Heart left ventricle (tissue), 16 donors: ENCODE results near the gene TEKT2. TPM values are rescaled to one million over a fixed set of nuclear protein-coding genes. Genes with fewer than 3 reads are reported as not detected.
A peak's percentile ranks its signal among the peaks of the same experiment; 100 is the strongest.

Source experiments
- ATAC-seq, 4 donors: fragments of 200-7000 bp; cut with Tn5 transposase; one replicate each; pipeline ENCODE4 v1.9.1; 2020 to 2022; ENCODE audit warnings: moderate library complexity in 4 of 4, mild to moderate bottlenecking in 3 of 4, moderate number of reproducible peaks in 1 of 4
- DNase-seq, 5 donors: peaks; one replicate each; pipeline ENCODE4 v3.0.0-alpha.2; 2020
- H3K27ac ChIP-seq, 12 donors: fragments of 200-600 bp; sonication (generic) in 4 of 12; one replicate each; pipeline versions ENCODE4 v1.5.0 to v1.8.0; 2016 to 2022; ENCODE audit warnings: mild to moderate bottlenecking in 2 of 12
- H3K27me3 ChIP-seq, 9 donors: fragments of 200-600 bp; sonication (generic) in 2 of 9; one replicate each; pipeline versions ENCODE4 v1.5.1 to v1.8.0; 2016 to 2022; ENCODE audit warnings: mild to moderate bottlenecking in 3 of 9
- H3K36me3 ChIP-seq, 9 donors: fragments of 200-600 bp; sonication (generic) in 2 of 9; one replicate each; pipeline versions ENCODE4 v1.5.0 to v1.8.0; 2018 to 2022; ENCODE audit warnings: mild to moderate bottlenecking in 2 of 9
- H3K4me1 ChIP-seq, 12 donors: fragments of 200-600 bp; sonication (generic) in 4 of 12; one replicate each; pipeline versions ENCODE4 v1.5.0 to v1.8.0; 2016 to 2022; ENCODE audit warnings: mild to moderate bottlenecking in 3 of 12
- H3K4me3 ChIP-seq, 12 donors: fragments of 200-600 bp; sonication (generic) in 4 of 12; one replicate each; pipeline versions ENCODE4 v1.5.0 to v1.8.0; 2017 to 2022; ENCODE audit warnings: mild to moderate bottlenecking in 9 of 12, moderate library complexity in 4 of 12
- H3K9me3 ChIP-seq, 12 donors: fragments of 200-600 bp; sonication (generic) in 4 of 12; one replicate each; pipeline versions ENCODE4 v1.5.0 to v1.8.0; 2016 to 2022; ENCODE audit warnings: mild to moderate bottlenecking in 1 of 12
- CTCF ChIP-seq, 12 donors: fragments of 200-600 bp; sonication (generic) in 4 of 12; IDR thresholded peaks; one replicate each; pipeline versions ENCODE4 v1.5.0 to v1.8.0; 2018 to 2022; ENCODE audit warnings: antibody characterized with exemption in 12 of 12, mild to moderate bottlenecking in 5 of 12
- POLR2A ChIP-seq, 2 donors: fragments of 450-650 bp; IDR thresholded peaks; one replicate each; pipeline ENCODE4 v1.6.1; 2017; ENCODE audit warnings: antibody characterized with exemption in 2 of 2, mild to moderate bottlenecking in 2 of 2, moderate library complexity in 2 of 2
- WGBS, 4 donors: extraction: QIAGEN DNeasy Blood & Tissue Kit in 2 of 4; methylation state at CpG; one replicate each; pipeline versions ENCODE4 v1.1.5 to v1.1.7; 2013 to 2018; 5-methylcytosine and 5-hydroxymethylcytosine counted together
- intact Hi-C, 10 donors: fragments of 100-400 bp; cut with DNase I; formaldehyde crosslinking; loops; one replicate each; pipeline versions ENCODE4 v1.11.1 to v1.14.2; 2022
- polyA plus RNA-seq, 2 donors: library from polyadenylated mRNA; stranded (reverse); fragments of 200-250 nt; gene quantifications; one replicate each; pipeline ENCODE4 v1.2.3, GENCODE V29; 2013
- total RNA-seq, 9 donors: library from RNA; depleted of rRNA in 2 of 9; stranded (reverse); fragments of >200 nt in 2 of 9; fragmentation: NEBNext Ultra II Directional in 3 of 9; extraction: Animal tissue kit (Norgen Biotek cat#: 25700) in 3 of 9; gene quantifications; one replicate each; pipeline versions ENCODE4 v1.1.0 to v1.2.4, GENCODE V29; 2016 to 2023
- donor health status: ischemic (EF 13 %, LVEDD 7.1; RV severe dilation, severe dysfunction).
- donor health status: healthy with polysubstance abuse.
- donor health status: DM: no; HTN: yes; CAD: no.
- donor health status: DM: no; HTN: no; CAD: no.
- donor health status: ischemic (EF 25% LVEDD 6.9; RV normal size, moderate dysfunction).
- donor health status: ischemic (EF 25% LVEDD 5.7; RV mildly dilated, moderate dysfunction).
- donor health status: healthy.
- donor health status: DM: yes; HTN: yes; CAD: no.
- donor health status: ischemic (EF 35%, LVEDD 5.7; RV mildly dilated, moderate dysfunction).
- donor health status: nonischemic (EF 11% LVEDD 7.7; RV severe dilation, severe dysfunction).
- donor health status: DM: yes; HTN: yes; CAD: no.
- donor health status: PGD.
- donor health status: ischemic (EF 29% LVEDD 5.4; RV normal size, mild dysfunction).
- donor health status: nonischemic (EF 23%, LVEDD 6.1; RV moderate dilation, normal function).

The TEKT2 gene
- total and polyA plus RNA-seq, 11 donors = 0.07 to 0.23 (median 0.18) TPM; not detected in 7

GRCh38 chr1:36098650-36099365 is 14.9 kb downstream of the TEKT2 start:
- no peaks in the 10 kb centered on the region for H3K9me3 ChIP-seq
- TF ChIP-seq POLR2A (IDR thresholded peaks at IDR 0.05) = no peak
- TF ChIP-seq CTCF (IDR thresholded peaks at IDR 0.05) = no peak
- WGBS, 4 donors = 71 to 89% (median 86%) methylated on average over 1 to 13 of the region's 13 CpGs
- DNase-seq (no peak), ATAC-seq (no peak)
- no peak overlapping the region for H3K4me3 ChIP-seq
- intact Hi-C loops = loop anchor here (1.0 to 5.0 kb wide), 10 partner anchors 33 to 323 kb away; no protein-coding TSS in a partner anchor
- H3K27me3 ChIP-seq = no peaks in the 10 kb centered on the region
- H3K36me3 ChIP-seq = peaks cover 0 to 26% (median 18%) of the 10 kb centered on the region in 9 donors
- H3K4me1 ChIP-seq = peaks cover 0 to 36% (median 12%) of the 10 kb centered on the region in 12 donors
- H3K27ac ChIP-seq = no peak overlapping the region

GRCh38 chr1:36099681-36100341 is 15.9 kb downstream of the TEKT2 start:
- H3K9me3 ChIP-seq = no peaks in the 10 kb centered on the region
- peak; percentile 69 to 89 (median 77) for DNase-seq
- peak; percentile 66 to 93 (median 81) for TF ChIP-seq CTCF (IDR thresholded peaks at IDR 0.05)
- TF ChIP-seq POLR2A (IDR thresholded peaks at IDR 0.05) = no peak
- peaks cover 0 to 16% (median 8%) of the 10 kb centered on the region in 9 donors for H3K36me3 ChIP-seq
- H3K4me1 ChIP-seq = peaks cover 0 to 26% (median 6%) of the 10 kb centered on the region in 12 donors
- peak overlapping the region in 1 of 12 donors; percentile 7 for H3K4me3 ChIP-seq
- intact Hi-C loops = loop anchor here (1.0 to 10.0 kb wide), 14 partner anchors 32 to 322 kb away; no protein-coding TSS in a partner anchor
- H3K27ac ChIP-seq = no peak overlapping the region
- H3K27me3 ChIP-seq = no peaks in the 10 kb centered on the region
- 28 to 44% (median 37%) methylated on average over 16 to 18 of the region's 18 CpGs for WGBS, 4 donors
- ATAC-seq = peak; percentile 80 to 88 (median 84)

- no peak for DNase-seq
- TF ChIP-seq CTCF (IDR thresholded peaks at IDR 0.05) (no peak), POLR2A (IDR thresholded peaks at IDR 0.05) (no peak)
- peaks cover 0 to 22% (median 4%) of the 10 kb centered on the region in 12 donors for H3K4me1 ChIP-seq
- H3K27me3 ChIP-seq = no peaks in the 10 kb centered on the region
- intact Hi-C loops = loop anchor here in 7 of 10 donors (1.0 to 10.0 kb wide), 8 partner anchors 34 to 322 kb away; no protein-coding TSS in a partner anchor
- no peaks in the 10 kb centered on the region for H3K9me3 ChIP-seq
- H3K27ac ChIP-seq = no peak overlapping the region
- no peak overlapping the region for H3K4me3 ChIP-seq
- H3K36me3 ChIP-seq = peaks cover 0 to 10% (median 2%) of the 10 kb centered on the region in 9 donors
- WGBS, 4 donors = 68 to 80% (median 77%) methylated on average over 6 of the region's 6 CpGs
- ATAC-seq = peak in 1 of 4 donors; percentile 17
These were observed 16.5 kb downstream of the TEKT2 start for GRCh38 chr1:36100376-36100775.

GRCh38 chr1:36101546-36101945 is 17.7 kb downstream of the TEKT2 start:
- no peaks in the 10 kb centered on the region for H3K9me3 ChIP-seq
- ATAC-seq (no peak), DNase-seq (no peak)
- H3K36me3 ChIP-seq = peaks cover 0 to under 1% (median 0%) of the 10 kb centered on the region in 9 donors
- intact Hi-C loops = loop anchor here in 7 of 10 donors (1.0 to 10.0 kb wide), 8 partner anchors 33 to 321 kb away; no protein-coding TSS in a partner anchor
- no peak overlapping the region for H3K27ac ChIP-seq
- 96 to 97% (median 96%) methylated on average over 5 of the region's 5 CpGs for WGBS, 4 donors
- no peak overlapping the region for H3K4me3 ChIP-seq
- TF ChIP-seq POLR2A (IDR thresholded peaks at IDR 0.05) = no peak
- TF ChIP-seq CTCF (IDR thresholded peaks at IDR 0.05) = no peak
- H3K4me1 ChIP-seq = peaks cover 0 to 12% (median 2%) of the 10 kb centered on the region in 12 donors
- H3K27me3 ChIP-seq = no peaks in the 10 kb centered on the region
